Gastroesophageal sphincter (tissue), 3 donors: ENCODE results near the gene GPHN.
"Not testable (repeated sequence)": the region's sequence is repeated elsewhere in the genome, so short reads cannot be mapped to it uniquely, and the experiment has no call there.

Experiments used
- CTCF ChIP-seq, 4 experiments: fragments of 200-600 bp in 2 of 4; fragments of 450-650 bp in 2 of 4; sonication (generic) in 1 of 4; IDR thresholded peaks; one replicate each; pipeline ENCODE4 v1.5.1; 2017 to 2019; ENCODE audit warnings: antibody characterized with exemption in 4 of 4, mild to moderate bottlenecking in 2 of 4, moderate library complexity in 2 of 4
- EP300 ChIP-seq: sonication (generic); formaldehyde crosslinking; IDR thresholded peaks from one replicate; pipeline ENCODE4 v1.6.1; 2017; ENCODE audit warnings: antibody characterized with exemption, mild to moderate bottlenecking
- POLR2A ChIP-seq, 2 donors: fragments of 450-650 bp; IDR thresholded peaks; one replicate each; pipeline ENCODE4 v1.6.1; 2017; ENCODE audit warnings: antibody characterized with exemption in 2 of 2, mild to moderate bottlenecking in 2 of 2, moderate library complexity in 1 of 2
- POLR2AphosphoS5 ChIP-seq: sonication (generic); formaldehyde crosslinking; IDR thresholded peaks from one replicate; pipeline ENCODE4 v1.6.1; 2017; ENCODE audit warnings: antibody characterized with exemption

- not testable (repeated sequence) for TF ChIP-seq CTCF (IDR thresholded peaks at IDR 0.05); POLR2AphosphoS5; EP300; POLR2A (IDR thresholded peaks at IDR 0.05)
Measured at GRCh38 chr14:66715313-66715712, 207.4 kb downstream of the GPHN start.
